Stimulated activated CD4-positive, alpha-beta T cell treated with anti-CD3 and anti-CD28 coated beads, Interleukin-15, amount 100 ng/mL, for 24 hours (primary cell): ENCODE results near the gene MAML3.

Experiments used
- DNase-seq: peaks from one replicate; pipeline ENCODE4 v3.0.0-alpha.2; 2020

The MAML3 gene

GRCh38 chr4:140123666-140124377, 30.2 kb downstream of the MAML3 start:
- DNase-seq, result no peak

GRCh38 chr4:140122891-140123290, 31.1 kb downstream of the MAML3 start:
- DNase-seq, result no peak

- DNase-seq, result no peak
Measured at GRCh38 chr4:140121646-140122045, 32.3 kb downstream of the MAML3 start.

GRCh38 chr4:140118931-140119640, 34.9 kb downstream of the MAML3 start:
- DNase-seq, result no peak

GRCh38 chr4:140117947-140118346, 36.0 kb downstream of the MAML3 start:
- DNase-seq, result no peak

- DNase-seq, result peak; percentile 38
Measured at GRCh38 chr4:140116442-140117104, 37.4 kb downstream of the MAML3 start.

- DNase-seq, result no peak
Measured at GRCh38 chr4:140115140-140115539, 38.8 kb downstream of the MAML3 start.

GRCh38 chr4:140113653-140114052, 40.3 kb downstream of the MAML3 start:
- no peak for DNase-seq

- DNase-seq, result no peak
Measured at GRCh38 chr4:140112576-140112975, 41.4 kb downstream of the MAML3 start.

GRCh38 chr4:140111256-140111655, 42.7 kb downstream of the MAML3 start:
- no peak for DNase-seq

GRCh38 chr4:140110542-140111215, 43.3 kb downstream of the MAML3 start:
- DNase-seq, result no peak

- no peak for DNase-seq
Measured at GRCh38 chr4:140109737-140110136, 44.2 kb downstream of the MAML3 start.

- DNase-seq, result no peak
Measured at GRCh38 chr4:140109292-140109691, 44.7 kb downstream of the MAML3 start.

GRCh38 chr4:140108713-140109230, 45.2 kb downstream of the MAML3 start:
- no peak for DNase-seq

- DNase-seq, result no peak
Measured at GRCh38 chr4:140108243-140108642, 45.7 kb downstream of the MAML3 start.

- DNase-seq, result no peak
Measured at GRCh38 chr4:140106289-140106844, 47.6 kb downstream of the MAML3 start.

GRCh38 chr4:140105436-140105835, 48.5 kb downstream of the MAML3 start:
- no peak for DNase-seq

- peak; percentile 59 for DNase-seq
Measured at GRCh38 chr4:140103676-140104075, 50.3 kb downstream of the MAML3 start.

GRCh38 chr4:140102421-140102820, 51.6 kb downstream of the MAML3 start:
- DNase-seq, result no peak

- no peak for DNase-seq
Measured at GRCh38 chr4:140100771-140101170, 53.2 kb downstream of the MAML3 start.

- peak; percentile 16 for DNase-seq
Measured at GRCh38 chr4:140099983-140100382, 54.0 kb downstream of the MAML3 start.

GRCh38 chr4:140098455-140099160, 55.4 kb downstream of the MAML3 start:
- no peak for DNase-seq
